ENCODE results near the gene EFNB2. TPM values are rescaled to one million over a fixed set of nuclear protein-coding genes. Genes with fewer than 3 reads are reported as not detected.

EFNB2 gene
- total and polyA plus RNA-seq, 4 donors: 2.6 to 6.1 (median 3.4) TPM

GRCh38 chr13:106453101-106453500 is 82.4 kb downstream of the EFNB2 start:
- TF ChIP-seq YY1 (IDR thresholded peaks at IDR 0.05) (no peak), EGR1 (IDR thresholded peaks at IDR 0.05; ENCODE audit: low read depth in 2 of 2) (no peak), RXRA (IDR thresholded peaks at IDR 0.05) (no peak), ATF3 (IDR thresholded peaks at IDR 0.05) (no peak), RAD21 (IDR thresholded peaks at IDR 0.05) (no peak), MAX (IDR thresholded peaks at IDR 0.05) (no peak), SP1 (IDR thresholded peaks at IDR 0.05) (no peak), FOXA1 (IDR thresholded peaks at IDR 0.05) (no peak), JUND (IDR thresholded peaks at IDR 0.05) (no peak), TAF1 (conservative IDR thresholded peaks at IDR 0.05) (no peak), NR2F2 (IDR thresholded peaks at IDR 0.05) (no peak), GABPA (IDR thresholded peaks at IDR 0.05 in 1 of 2, conservative IDR thresholded peaks at IDR 0.05 in 1 of 2) (no peak), REST (IDR thresholded peaks at IDR 0.05) (no peak)
- TF ChIP-seq, protein P1, sequence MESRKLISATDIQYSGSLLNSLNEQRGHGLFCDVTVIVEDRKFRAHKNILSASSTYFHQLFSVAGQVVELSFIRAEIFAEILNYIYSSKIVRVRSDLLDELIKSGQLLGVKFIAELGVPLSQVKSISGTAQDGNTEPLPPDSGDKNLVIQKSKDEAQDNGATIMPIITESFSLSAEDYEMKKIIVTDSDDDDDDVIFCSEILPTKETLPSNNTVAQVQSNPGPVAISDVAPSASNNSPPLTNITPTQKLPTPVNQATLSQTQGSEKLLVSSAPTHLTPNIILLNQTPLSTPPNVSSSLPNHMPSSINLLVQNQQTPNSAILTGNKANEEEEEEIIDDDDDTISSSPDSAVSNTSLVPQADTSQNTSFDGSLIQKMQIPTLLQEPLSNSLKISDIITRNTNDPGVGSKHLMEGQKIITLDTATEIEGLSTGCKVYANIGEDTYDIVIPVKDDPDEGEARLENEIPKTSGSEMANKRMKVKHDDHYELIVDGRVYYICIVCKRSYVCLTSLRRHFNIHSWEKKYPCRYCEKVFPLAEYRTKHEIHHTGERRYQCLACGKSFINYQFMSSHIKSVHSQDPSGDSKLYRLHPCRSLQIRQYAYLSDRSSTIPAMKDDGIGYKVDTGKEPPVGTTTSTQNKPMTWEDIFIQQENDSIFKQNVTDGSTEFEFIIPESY (IDR thresholded peaks at IDR 0.05): no peak
- Histone ChIP-seq H3K36me3 (ENCODE audit: control insufficient read depth in 4 of 4, insufficient read depth in 3 of 4, low read depth in 1 of 4, low read length in 3 of 4) (no peaks in the 10 kb centered on the region), H3K9me3 (ENCODE audit: control insufficient read depth in 4 of 4, low read length in 3 of 4) (no peaks in the 10 kb centered on the region), H3K9ac (ENCODE audit: low read depth in 1 of 2, low read length in 2 of 2) (no peak overlapping the region), H3K27ac (ENCODE audit: low read depth in 1 of 2, low read length in 2 of 2) (no peak overlapping the region), H3K4me3 (ENCODE audit: low read depth in 1 of 3, low read length in 3 of 3) (no peak overlapping the region), H3K4me1 (ENCODE audit: control insufficient read depth in 4 of 4, insufficient read depth in 4 of 4, low read length in 3 of 4) (no peaks in the 10 kb centered on the region), H3K27me3 (ENCODE audit: control insufficient read depth in 4 of 4, insufficient read depth in 4 of 4, low read length in 3 of 4) (no peaks in the 10 kb centered on the region)
- no peak for DNase-seq (ENCODE audit: low spot score)
- 71% methylated on average over 7 of the region's 7 CpGs for WGBS

DNA sequence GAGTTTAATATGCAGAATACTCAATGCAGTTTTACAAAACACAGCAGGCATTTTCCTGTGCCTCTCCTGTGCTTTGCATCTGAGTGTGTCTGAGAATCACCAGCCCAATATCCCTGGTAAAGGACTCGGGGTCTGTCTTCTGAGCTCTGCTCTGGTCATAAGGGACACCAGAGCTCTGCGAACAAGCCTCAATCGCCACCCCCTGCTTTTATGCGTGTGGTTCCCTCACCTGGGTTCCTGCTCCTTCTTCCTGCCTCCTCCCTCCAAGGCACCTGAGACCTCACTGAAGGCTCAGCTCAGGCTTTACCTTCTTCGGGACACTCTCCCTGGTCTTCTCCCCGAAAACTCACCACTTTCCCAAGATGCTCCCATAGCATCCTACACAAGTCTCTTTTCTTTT is 84.5 kb downstream of the EFNB2 start:
- 81% methylated on average over 6 of the region's 6 CpGs for whole genome bisulfite sequencing

More for the DNA sequence above, 84.5 kb downstream of the EFNB2 start:
- TF ChIP-seq JUND (IDR thresholded peaks at IDR 0.05) (no peak), RAD21 (IDR thresholded peaks at IDR 0.05) (no peak), FOXA2 (IDR thresholded peaks at IDR 0.05) (no peak)
- H3K9ac ChIP-seq (ENCODE audit: low read depth in 1 of 2, low read length in 2 of 2): no peak overlapping the region
- H3K27me3 ChIP-seq (ENCODE audit: control insufficient read depth in 4 of 4, insufficient read depth in 4 of 4, low read length in 3 of 4): peaks cover 0 to 2% (median 0%) of the 10 kb centered on the region in 4 donors
- H3K36me3 ChIP-seq (ENCODE audit: control insufficient read depth in 4 of 4, insufficient read depth in 3 of 4, low read depth in 1 of 4, low read length in 3 of 4): no peaks in the 10 kb centered on the region
- H3K27ac ChIP-seq (ENCODE audit: low read depth in 1 of 2, low read length in 2 of 2): no peak overlapping the region
- no peak overlapping the region for H3K4me3 ChIP-seq (ENCODE audit: low read depth in 1 of 3, low read length in 3 of 3)
- no peaks in the 10 kb centered on the region for H3K9me3 ChIP-seq (ENCODE audit: control insufficient read depth in 4 of 4, low read length in 3 of 4)
- DNase-seq (ENCODE audit: low spot score): no peak
- no peaks in the 10 kb centered on the region for H3K4me1 ChIP-seq (ENCODE audit: control insufficient read depth in 4 of 4, insufficient read depth in 4 of 4, low read length in 3 of 4)

All from liver (tissue), 9 donors.